Endothelial cell (in vitro differentiated cells): ENCODE results near the gene MNAT1. TPM values are rescaled to one million over a fixed set of nuclear protein-coding genes. Genes with fewer than 3 reads are reported as not detected.

ENCODE experiments used
- DNase-seq: peaks from one replicate; pipeline ENCODE4 v3.0.0; 2021; ENCODE audit warnings: low spot score
- H3K27ac Mint-ChIP-seq: one replicate; pipeline ENCODE4 v1.8.0; 2021; ENCODE audit warnings: mixed read lengths, inconsistent platforms; ENCODE audit not compliant: unreplicated experiment
- H3K27me3 Mint-ChIP-seq: one replicate; pipeline ENCODE4 v1.8.0; 2021; ENCODE audit warnings: mild to moderate bottlenecking, moderate library complexity, mixed read lengths, inconsistent platforms; ENCODE audit not compliant: unreplicated experiment
- H3K36me3 Mint-ChIP-seq: one replicate; pipeline ENCODE4 v1.8.0; 2021; ENCODE audit warnings: mild to moderate bottlenecking, low read depth, mixed read lengths, inconsistent platforms; ENCODE audit not compliant: unreplicated experiment
- H3K4me1 Mint-ChIP-seq: one replicate; pipeline ENCODE4 v1.8.0; 2021; ENCODE audit warnings: mild to moderate bottlenecking, mixed read lengths, inconsistent platforms; ENCODE audit not compliant: unreplicated experiment
- H3K4me3 Mint-ChIP-seq: one replicate; pipeline ENCODE4 v1.8.0; 2021; ENCODE audit warnings: mild to moderate bottlenecking, mixed read lengths, inconsistent platforms; ENCODE audit not compliant: unreplicated experiment
- H3K9me3 Mint-ChIP-seq: one replicate; pipeline ENCODE4 v1.8.0; 2021; ENCODE audit warnings: mixed read lengths, inconsistent platforms; ENCODE audit not compliant: unreplicated experiment
- CTCF ChIP-seq: fragments of 200-600 bp; sonication (generic); IDR thresholded peaks from one replicate; pipeline ENCODE4 v1.5.0; 2021; ENCODE audit warnings: antibody characterized with exemption; ENCODE audit not compliant: unreplicated experiment
- total RNA-seq: library from RNA; stranded (reverse); fragmentation: NEBNext Ultra II Directional; extraction: Animal tissue kit (Norgen Biotek cat#: 25700); gene quantifications from one replicate; pipeline ENCODE4 v1.2.1, GENCODE V29; 2021; ENCODE audit not compliant: unreplicated experiment

Gene MNAT1
- total RNA-seq, 1 donor from 2014 or later = 27.8 TPM

GRCh38 chr14:60925286-60925685, 190.7 kb downstream of the MNAT1 start:
- Mint-ChIP-seq H3K4me3 (no peak overlapping the region), H3K27ac (no peak overlapping the region), H3K9me3 (no peaks in the 10 kb centered on the region), H3K36me3 (no peaks in the 10 kb centered on the region), H3K4me1 (no peaks in the 10 kb centered on the region), H3K27me3 (peaks cover 2% of the 10 kb centered on the region)
- DNase-seq = no peak
- no peak for TF ChIP-seq CTCF

DNA sequence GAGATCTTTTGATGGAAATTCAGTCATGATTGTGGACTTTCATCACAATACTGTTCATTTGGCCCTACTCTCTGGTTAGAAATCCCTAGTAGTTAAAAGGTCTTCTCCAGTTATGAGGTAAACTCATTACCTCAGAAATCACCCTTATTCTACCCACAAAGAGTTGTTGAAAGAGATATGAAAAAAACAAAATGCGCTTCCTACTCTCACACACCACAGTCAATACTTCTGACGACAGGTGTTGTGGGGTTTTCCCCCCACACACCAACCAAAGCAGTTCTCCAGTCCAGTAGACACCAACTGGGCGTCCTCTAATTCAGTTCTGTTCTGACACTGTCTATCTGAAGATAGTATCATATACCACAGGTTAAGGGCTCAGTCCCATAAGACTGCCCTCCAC, 191.4 kb downstream of the MNAT1 start:
- no peak overlapping the region for H3K27ac Mint-ChIP-seq
- H3K4me1 Mint-ChIP-seq = no peaks in the 10 kb centered on the region
- H3K36me3 Mint-ChIP-seq = no peaks in the 10 kb centered on the region
- H3K9me3 Mint-ChIP-seq = no peaks in the 10 kb centered on the region
- H3K4me3 Mint-ChIP-seq = no peak overlapping the region
- TF ChIP-seq CTCF = no peak
- peaks cover 2% of the 10 kb centered on the region for H3K27me3 Mint-ChIP-seq
- no peak for DNase-seq

DNA sequence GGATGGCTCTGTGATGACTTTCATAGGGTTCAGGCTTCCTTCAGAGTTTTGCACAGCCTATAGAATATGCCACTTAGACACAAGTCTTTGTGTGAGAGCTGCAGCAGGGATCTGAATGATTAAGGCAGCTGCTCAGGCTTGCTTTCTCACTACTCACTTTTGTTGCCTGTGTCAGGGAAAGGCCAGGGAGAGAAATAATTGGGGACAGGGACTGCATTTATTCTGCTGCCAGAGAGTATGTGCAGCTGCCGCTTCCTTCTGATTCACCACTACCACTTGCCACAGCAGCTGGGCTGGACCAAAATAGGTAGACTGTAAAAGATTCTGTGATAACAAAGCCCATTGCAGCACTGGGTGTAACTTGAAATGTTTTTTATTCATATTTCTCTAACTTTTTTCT, 196.7 kb downstream of the MNAT1 start:
- Mint-ChIP-seq H3K4me1 (no peaks in the 10 kb centered on the region), H3K27me3 (no peaks in the 10 kb centered on the region), H3K36me3 (no peaks in the 10 kb centered on the region), H3K4me3 (no peak overlapping the region), H3K9me3 (no peaks in the 10 kb centered on the region), H3K27ac (no peak overlapping the region)
- no peak for TF ChIP-seq CTCF
- DNase-seq = no peak

DNA sequence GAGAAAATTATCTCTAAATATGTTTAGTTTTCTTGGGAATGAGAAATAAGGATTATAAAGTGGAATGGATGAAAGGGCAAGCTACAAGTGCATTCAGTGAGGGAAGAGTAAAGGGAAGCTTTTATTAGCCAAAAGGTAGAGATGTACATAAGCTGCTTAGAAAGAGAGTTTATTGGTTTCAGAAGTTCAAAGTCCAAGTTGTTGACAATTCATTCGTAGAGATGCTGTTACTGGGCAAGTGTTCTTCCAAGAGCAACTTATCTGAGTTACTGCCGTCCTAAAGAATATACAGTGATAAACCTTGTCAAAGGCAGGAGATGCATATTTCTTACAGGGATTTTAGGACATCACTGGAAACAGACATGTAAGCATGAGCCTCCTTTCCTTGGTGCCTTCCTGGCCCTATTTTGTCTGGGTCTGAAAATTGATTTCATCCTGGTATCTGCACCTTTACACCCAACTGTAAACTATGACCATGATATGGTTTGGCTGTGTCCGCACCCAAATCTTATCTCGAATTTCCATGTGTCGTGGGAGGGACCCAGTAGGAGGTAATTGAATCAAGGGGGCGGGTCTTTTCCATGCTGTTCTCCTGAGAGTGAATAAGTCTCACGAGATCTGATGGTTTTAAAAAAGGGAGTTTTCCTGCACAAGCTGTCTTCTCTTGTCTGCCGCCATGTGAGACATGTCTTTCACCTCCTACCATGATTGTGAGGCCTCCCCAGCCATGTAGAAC, 199.5 kb downstream of the MNAT1 start:
- H3K9me3 Mint-ChIP-seq = no peaks in the 10 kb centered on the region
- no peak overlapping the region for H3K4me3 Mint-ChIP-seq
- no peaks in the 10 kb centered on the region for H3K36me3 Mint-ChIP-seq
- no peaks in the 10 kb centered on the region for H3K27me3 Mint-ChIP-seq
- H3K27ac Mint-ChIP-seq = no peak overlapping the region
- TF ChIP-seq CTCF = no peak
- H3K4me1 Mint-ChIP-seq = no peaks in the 10 kb centered on the region
- no peak for DNase-seq

GRCh38 chr14:60935319-60935718, 200.8 kb downstream of the MNAT1 start:
- DNase-seq = no peak
- Mint-ChIP-seq H3K4me3 (no peak overlapping the region), H3K36me3 (no peaks in the 10 kb centered on the region), H3K27ac (no peak overlapping the region), H3K9me3 (no peaks in the 10 kb centered on the region), H3K27me3 (peaks cover 4% of the 10 kb centered on the region), H3K4me1 (no peaks in the 10 kb centered on the region)
- TF ChIP-seq CTCF = no peak
